ENCODE measurements around the gene TSEN54. TPM values are rescaled to one million over a fixed set of nuclear protein-coding genes. Genes with fewer than 3 reads are reported as not detected.

Gene TSEN54
- total RNA-seq, 1 donor from 2014 or later = 23.3 TPM

DNA sequence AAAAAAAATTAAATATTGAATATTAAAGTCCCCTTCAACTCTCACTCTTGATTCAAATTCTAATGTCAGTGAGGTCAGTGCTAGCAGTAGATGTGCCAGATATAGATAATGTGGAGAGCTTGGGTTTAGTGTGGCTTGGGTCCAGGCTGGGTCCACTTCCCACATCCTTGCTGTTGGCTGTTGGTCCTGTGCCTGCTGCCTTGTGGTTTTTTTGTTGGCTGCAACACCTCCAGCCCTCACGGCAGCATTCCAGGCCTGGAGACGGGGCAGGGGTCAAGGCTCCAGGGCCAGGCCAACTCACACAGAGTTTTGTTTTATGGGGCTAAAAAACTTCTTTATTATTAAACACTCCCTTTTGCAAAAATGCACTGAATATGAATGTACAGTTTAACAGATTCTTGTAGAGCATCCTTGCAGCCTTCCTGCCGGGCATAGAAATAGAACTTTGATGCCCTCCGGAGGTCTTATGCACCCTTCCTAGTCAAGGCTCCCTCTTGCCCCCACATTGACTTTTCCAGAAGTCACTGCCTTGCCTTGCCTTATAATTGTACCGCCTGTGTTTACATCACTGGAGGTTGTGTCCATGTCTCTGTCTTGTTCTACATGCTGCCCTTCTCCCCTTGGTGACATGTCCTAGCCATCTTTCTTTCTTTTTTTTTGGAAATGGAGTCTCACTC lies 45.7 kb downstream of the TSEN54 start:
- H3K27ac Mint-ChIP-seq (ENCODE audit: unreplicated experiment) = no peak overlapping the region
- DNase-seq (ENCODE audit: extremely low spot score, unreplicated experiment) = no peak
- TF ChIP-seq CTCF (IDR thresholded peaks at IDR 0.05) = no peak
- no peaks in the 10 kb centered on the region for H3K36me3 Mint-ChIP-seq (ENCODE audit: unreplicated experiment)
- H3K4me3 Mint-ChIP-seq (ENCODE audit: unreplicated experiment) = no peak overlapping the region
- no peaks in the 10 kb centered on the region for H3K9me3 Mint-ChIP-seq (ENCODE audit: unreplicated experiment)
- peaks cover 3% of the 10 kb centered on the region for H3K27me3 Mint-ChIP-seq (ENCODE audit: unreplicated experiment)
- peaks cover 4% of the 10 kb centered on the region for H3K4me1 Mint-ChIP-seq (ENCODE audit: unreplicated experiment)

- Mint-ChIP-seq H3K27ac (ENCODE audit: unreplicated experiment) (no peak overlapping the region), H3K4me1 (ENCODE audit: unreplicated experiment) (peaks cover 4% of the 10 kb centered on the region), H3K4me3 (ENCODE audit: unreplicated experiment) (no peak overlapping the region), H3K36me3 (ENCODE audit: unreplicated experiment) (no peaks in the 10 kb centered on the region), H3K27me3 (ENCODE audit: unreplicated experiment) (peaks cover 3% of the 10 kb centered on the region), H3K9me3 (ENCODE audit: unreplicated experiment) (no peaks in the 10 kb centered on the region)
- no peak for TF ChIP-seq CTCF (IDR thresholded peaks at IDR 0.05)
- DNase-seq (ENCODE audit: extremely low spot score, unreplicated experiment) = no peak
Observed at GRCh38 chr17:75563063-75563758, 46.9 kb downstream of the TSEN54 start.

- H3K4me1 Mint-ChIP-seq (ENCODE audit: unreplicated experiment) = peaks cover 4% of the 10 kb centered on the region
- DNase-seq (ENCODE audit: extremely low spot score, unreplicated experiment) = no peak
- peaks cover 3% of the 10 kb centered on the region for H3K27me3 Mint-ChIP-seq (ENCODE audit: unreplicated experiment)
- no peak overlapping the region for H3K4me3 Mint-ChIP-seq (ENCODE audit: unreplicated experiment)
- no peak overlapping the region for H3K27ac Mint-ChIP-seq (ENCODE audit: unreplicated experiment)
- TF ChIP-seq CTCF (IDR thresholded peaks at IDR 0.05) = no peak
- H3K9me3 Mint-ChIP-seq (ENCODE audit: unreplicated experiment) = no peaks in the 10 kb centered on the region
- H3K36me3 Mint-ChIP-seq (ENCODE audit: unreplicated experiment) = no peaks in the 10 kb centered on the region
Observed at GRCh38 chr17:75564195-75564594, 47.9 kb downstream of the TSEN54 start.

DNA sequence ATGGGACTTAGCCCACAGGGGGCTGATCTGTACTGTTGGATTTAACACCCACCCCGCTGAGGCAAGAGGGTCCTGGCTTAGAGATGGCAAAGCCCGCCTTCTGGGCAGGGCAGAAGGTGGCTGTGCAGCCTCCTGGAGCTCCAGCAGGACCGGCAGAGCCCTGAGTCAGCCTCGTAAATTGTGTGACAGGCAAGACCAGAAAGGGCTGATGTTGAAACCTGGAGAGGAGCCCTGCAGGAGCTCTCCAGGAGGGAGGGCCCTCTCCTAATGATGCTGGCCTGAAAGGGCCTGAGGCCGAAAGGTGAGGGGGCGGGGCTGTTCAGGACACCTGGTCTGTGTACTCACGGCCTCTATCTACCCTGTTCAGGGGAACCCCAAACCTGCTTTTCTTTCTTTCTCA lies 48.7 kb downstream of the TSEN54 start:
- Mint-ChIP-seq H3K4me1 (ENCODE audit: unreplicated experiment) (peaks cover 4% of the 10 kb centered on the region), H3K27me3 (ENCODE audit: unreplicated experiment) (peaks cover 3% of the 10 kb centered on the region), H3K27ac (ENCODE audit: unreplicated experiment) (no peak overlapping the region), H3K9me3 (ENCODE audit: unreplicated experiment) (no peaks in the 10 kb centered on the region), H3K4me3 (ENCODE audit: unreplicated experiment) (no peak overlapping the region), H3K36me3 (ENCODE audit: unreplicated experiment) (no peaks in the 10 kb centered on the region)
- TF ChIP-seq CTCF (IDR thresholded peaks at IDR 0.05) = no peak
- no peak for DNase-seq (ENCODE audit: extremely low spot score, unreplicated experiment)

DNA sequence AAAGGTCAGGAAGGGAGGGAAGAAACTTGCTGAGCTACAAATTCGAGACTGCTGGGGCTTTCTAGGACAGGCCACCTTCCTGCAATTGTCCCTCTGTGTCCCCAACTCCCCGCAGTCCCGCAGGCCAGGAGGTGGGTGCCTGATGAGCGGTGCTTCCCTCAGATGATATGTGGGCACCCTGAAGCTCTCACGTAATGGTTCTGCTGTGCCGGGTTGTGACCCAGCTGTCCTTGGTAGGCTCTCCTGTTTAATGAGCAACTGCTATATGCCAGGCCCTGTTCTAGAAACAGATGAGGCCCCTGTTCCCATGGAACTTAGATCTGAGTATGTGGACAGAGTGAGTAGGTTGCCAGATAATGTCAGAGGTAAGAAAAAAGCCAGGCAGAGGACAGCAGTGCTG lies 49.3 kb downstream of the TSEN54 start:
- no peak overlapping the region for H3K4me3 Mint-ChIP-seq (ENCODE audit: unreplicated experiment)
- H3K9me3 Mint-ChIP-seq (ENCODE audit: unreplicated experiment) = no peaks in the 10 kb centered on the region
- no peak for DNase-seq (ENCODE audit: extremely low spot score, unreplicated experiment)
- no peaks in the 10 kb centered on the region for H3K36me3 Mint-ChIP-seq (ENCODE audit: unreplicated experiment)
- TF ChIP-seq CTCF (IDR thresholded peaks at IDR 0.05) = no peak
- peaks cover 4% of the 10 kb centered on the region for H3K4me1 Mint-ChIP-seq (ENCODE audit: unreplicated experiment)
- H3K27me3 Mint-ChIP-seq (ENCODE audit: unreplicated experiment) = peaks cover 3% of the 10 kb centered on the region
- no peak overlapping the region for H3K27ac Mint-ChIP-seq (ENCODE audit: unreplicated experiment)

All from osteocyte (in vitro differentiated cells).